Erythroblast (primary cell): ENCODE results near the gene OSBP2.

Experiments used
- GATA1 ChIP-seq: IDR thresholded peaks from 2 replicates; pipeline ENCODE4 v1.6.1; 2011; ENCODE audit warnings: low read depth, mild to moderate bottlenecking, control low read depth, low read length, moderate library complexity
- POLR2A ChIP-seq: IDR thresholded peaks from 2 replicates; pipeline ENCODE4 v1.6.1; 2011; ENCODE audit warnings: mild to moderate bottlenecking, low read length

GRCh38 chr22:30778261-30778660, 83.6 kb downstream of the OSBP2 start:
- TF ChIP-seq POLR2A (no peak), GATA1 (no peak)
